ENCODE results near the gene PPP1R9A.

The PPP1R9A gene

DNA sequence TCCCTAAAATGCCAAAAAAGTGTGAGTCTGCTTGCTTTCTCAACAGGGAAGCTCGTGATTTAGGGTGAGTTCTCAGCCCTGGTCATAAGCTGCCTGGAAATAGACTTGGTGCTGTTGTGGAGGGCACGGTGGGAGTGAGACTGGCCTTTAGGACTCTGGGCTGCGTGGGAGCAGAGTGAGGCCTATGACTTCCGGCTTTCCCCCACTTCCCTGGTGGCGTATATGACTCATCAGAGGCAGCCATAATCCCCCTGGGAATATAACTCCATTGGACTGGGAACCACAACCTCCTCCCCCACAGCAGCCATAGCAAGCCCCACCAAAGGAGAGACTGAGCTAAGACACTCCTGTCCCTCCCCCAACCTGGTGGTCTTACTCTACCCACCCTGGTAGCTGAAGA, 321.9 kb downstream of the PPP1R9A start:
- TF ChIP-seq, protein P1, sequence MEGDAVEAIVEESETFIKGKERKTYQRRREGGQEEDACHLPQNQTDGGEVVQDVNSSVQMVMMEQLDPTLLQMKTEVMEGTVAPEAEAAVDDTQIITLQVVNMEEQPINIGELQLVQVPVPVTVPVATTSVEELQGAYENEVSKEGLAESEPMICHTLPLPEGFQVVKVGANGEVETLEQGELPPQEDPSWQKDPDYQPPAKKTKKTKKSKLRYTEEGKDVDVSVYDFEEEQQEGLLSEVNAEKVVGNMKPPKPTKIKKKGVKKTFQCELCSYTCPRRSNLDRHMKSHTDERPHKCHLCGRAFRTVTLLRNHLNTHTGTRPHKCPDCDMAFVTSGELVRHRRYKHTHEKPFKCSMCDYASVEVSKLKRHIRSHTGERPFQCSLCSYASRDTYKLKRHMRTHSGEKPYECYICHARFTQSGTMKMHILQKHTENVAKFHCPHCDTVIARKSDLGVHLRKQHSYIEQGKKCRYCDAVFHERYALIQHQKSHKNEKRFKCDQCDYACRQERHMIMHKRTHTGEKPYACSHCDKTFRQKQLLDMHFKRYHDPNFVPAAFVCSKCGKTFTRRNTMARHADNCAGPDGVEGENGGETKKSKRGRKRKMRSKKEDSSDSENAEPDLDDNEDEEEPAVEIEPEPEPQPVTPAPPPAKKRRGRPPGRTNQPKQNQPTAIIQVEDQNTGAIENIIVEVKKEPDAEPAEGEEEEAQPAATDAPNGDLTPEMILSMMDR (IDR thresholded peaks at IDR 0.05; ENCODE audit: low read depth, low read length) = no peak
- H3K4me3 ChIP-seq (ENCODE audit: low read depth, low read length) = no peak overlapping the region

DNA sequence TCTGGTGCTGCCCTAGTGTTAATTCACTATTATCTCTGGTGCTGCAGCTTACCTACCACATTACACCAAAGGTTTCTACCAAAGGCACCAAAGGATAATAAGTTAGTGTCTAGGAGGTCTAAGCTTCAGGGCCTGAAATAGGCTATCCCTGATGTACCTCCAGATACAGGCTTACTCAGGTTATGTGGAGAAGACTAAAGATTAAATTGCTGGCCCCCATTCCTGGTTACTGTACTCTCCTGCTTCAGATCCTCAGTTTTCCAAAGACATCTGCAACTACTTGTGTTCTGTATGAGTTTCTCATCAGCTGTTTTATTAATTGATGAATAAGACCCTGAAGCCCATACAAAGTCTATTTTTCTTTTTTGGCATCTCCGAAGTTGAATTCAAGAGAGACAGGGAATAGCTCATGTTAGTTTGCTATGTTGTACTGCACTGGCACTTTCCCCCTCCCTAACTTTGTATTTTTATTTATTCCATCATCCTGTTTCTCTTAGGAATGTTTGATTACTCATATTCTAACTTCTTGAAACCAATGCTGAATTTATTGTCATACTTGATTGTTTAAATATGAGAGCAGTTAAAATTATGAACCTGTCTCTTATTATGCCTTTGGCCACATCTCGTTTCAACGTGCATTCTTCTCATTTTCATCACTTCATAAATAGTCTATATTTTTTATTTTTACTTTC, 331.0 kb downstream of the PPP1R9A start:
- no peak overlapping the region for H3K4me3 ChIP-seq (ENCODE audit: low read depth, low read length)
- TF ChIP-seq, protein P1 (IDR thresholded peaks at IDR 0.05; ENCODE audit: low read depth, low read length) = no peak

DNA sequence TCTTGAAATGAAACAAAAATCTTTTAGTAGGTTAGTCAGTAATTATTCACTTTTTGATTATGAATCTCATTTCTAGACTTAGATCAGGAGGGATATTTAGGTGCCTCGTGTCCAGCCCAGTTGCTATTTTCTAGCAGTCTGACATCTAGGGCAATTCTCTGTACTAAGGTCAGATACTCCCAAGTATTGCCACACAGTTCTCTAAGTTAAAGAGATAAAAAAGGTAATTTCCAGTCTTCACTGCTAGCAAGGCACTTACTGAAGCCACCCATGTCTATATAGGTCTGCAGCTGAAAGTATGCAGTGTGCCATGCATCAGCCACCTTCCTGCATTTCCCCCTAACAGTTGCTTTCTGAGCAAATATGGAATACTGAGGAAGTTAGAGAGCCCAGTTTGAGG, 333.5 kb downstream of the PPP1R9A start:
- TF ChIP-seq, protein P1 (IDR thresholded peaks at IDR 0.05; ENCODE audit: low read depth, low read length) = no peak
- no peak overlapping the region for H3K4me3 ChIP-seq (ENCODE audit: low read depth, low read length)

DNA sequence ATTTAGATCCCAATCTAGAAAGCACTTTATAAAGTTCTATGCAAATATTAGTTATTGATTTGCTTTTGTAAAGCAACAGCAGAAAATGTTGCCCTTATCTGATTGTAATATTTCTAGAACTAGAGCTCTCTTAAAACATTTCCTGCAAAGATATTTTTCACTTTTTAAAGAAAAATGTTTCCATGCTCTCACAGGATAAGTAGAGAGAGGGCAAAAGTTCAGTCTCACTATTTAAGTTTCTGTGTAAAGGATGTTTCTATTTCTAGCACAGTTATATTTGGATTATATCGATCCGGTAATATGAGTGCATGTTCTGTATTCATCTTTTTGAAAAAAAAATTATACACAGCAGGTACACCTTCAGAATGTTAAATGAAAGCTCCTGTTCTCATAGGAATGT, 334.9 kb downstream of the PPP1R9A start:
- TF ChIP-seq, protein P1 (IDR thresholded peaks at IDR 0.05; ENCODE audit: low read depth, low read length) = no peak
- no peak overlapping the region for H3K4me3 ChIP-seq (ENCODE audit: low read depth, low read length)

DNA sequence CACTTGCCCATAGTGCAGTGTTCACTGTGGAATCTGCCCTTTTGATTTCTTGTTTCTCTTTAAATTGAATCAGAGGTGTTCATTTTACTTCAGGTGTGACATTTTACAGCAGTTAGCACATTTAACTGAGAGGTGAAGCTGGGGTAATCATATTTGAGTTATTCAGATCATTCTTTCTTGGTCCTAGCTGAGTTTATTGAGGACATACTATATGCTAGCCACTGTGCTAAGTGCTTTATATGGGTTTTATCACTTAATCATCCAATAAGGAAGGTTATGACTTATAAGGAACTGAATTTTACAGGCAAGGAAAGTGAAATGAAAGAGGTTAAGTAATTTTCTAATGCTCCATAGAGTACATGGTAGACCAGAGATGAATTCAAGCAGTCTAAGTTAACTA, 337.2 kb downstream of the PPP1R9A start:
- TF ChIP-seq, protein P1 (IDR thresholded peaks at IDR 0.05; ENCODE audit: low read depth, low read length) = no peak
- no peak overlapping the region for H3K4me3 ChIP-seq (ENCODE audit: low read depth, low read length)

- TF ChIP-seq, protein P1 (IDR thresholded peaks at IDR 0.05; ENCODE audit: low read depth, low read length) = no peak
- no peak overlapping the region for H3K4me3 ChIP-seq (ENCODE audit: low read depth, low read length)
These were observed 338.6 kb downstream of the PPP1R9A start for GRCh38 chr7:95245828-95246500.

- no peak overlapping the region for H3K4me3 ChIP-seq (ENCODE audit: low read depth, low read length)
- TF ChIP-seq, protein P1 (IDR thresholded peaks at IDR 0.05; ENCODE audit: low read depth, low read length) = peak; percentile 22; the same call in 1 of the 2 replicates
These were observed 339.5 kb downstream of the PPP1R9A start for GRCh38 chr7:95246831-95247370.

Data from WI38 (cell line).